HG02678 (cell line): ENCODE results near the gene AQP2.
"Not testable (repeated sequence)": the region's sequence is repeated elsewhere in the genome, so short reads cannot be mapped to it uniquely, and the experiment has no call there.

Experiments used
- ATAC-seq: cut with Tn5 transposase; IDR thresholded peaks from one replicate; pipeline ENCODE4 v1.9.1; 2021; ENCODE audit warnings: mild to moderate bottlenecking, moderate library complexity; ENCODE audit not compliant: unreplicated experiment

AQP2 gene

DNA sequence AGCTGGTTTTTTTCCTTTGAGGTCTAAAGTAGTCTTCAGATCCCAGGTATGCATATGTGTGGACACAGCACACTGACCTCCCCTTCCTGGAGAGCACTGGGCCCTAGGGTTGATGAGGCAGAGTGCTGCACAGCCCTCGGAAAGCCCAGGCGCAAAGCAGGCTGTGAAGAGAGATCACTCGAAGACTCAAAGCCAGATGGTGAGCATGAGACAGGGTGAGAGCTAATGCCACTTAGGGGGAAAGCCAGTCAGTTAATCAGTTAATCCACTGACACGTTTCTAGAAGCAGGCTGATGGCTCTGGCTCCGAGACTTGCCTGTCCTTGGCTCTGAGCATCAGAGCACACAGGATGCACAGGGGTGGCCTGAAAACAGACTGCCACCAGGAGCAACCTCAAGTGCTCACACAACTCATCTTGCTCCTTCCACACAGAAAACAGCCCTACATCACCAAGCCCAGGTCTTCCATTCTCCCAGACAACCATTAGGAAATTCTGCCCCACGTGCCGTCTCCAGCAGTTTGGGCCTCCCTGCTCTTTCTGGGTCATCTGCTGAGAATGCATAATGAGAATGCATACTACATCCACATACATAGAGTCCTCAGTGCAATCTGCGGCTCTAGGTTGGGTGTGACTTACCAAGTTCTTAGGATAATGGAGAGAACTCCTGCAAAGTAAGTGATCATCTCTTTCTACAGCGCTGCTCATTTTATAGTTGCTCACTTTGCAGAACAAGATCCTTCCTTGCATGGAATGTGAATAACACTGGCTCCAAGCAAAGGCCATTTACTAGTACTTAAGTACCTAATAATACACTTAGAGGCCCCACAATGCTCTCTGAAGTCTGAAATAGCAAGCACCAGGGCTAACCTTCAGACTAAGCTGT lies 34.2 kb downstream of the AQP2 start:
- no peak for ATAC-seq

GRCh38 chr12:49985981-49986380 lies 35.4 kb downstream of the AQP2 start:
- ATAC-seq: no peak

DNA sequence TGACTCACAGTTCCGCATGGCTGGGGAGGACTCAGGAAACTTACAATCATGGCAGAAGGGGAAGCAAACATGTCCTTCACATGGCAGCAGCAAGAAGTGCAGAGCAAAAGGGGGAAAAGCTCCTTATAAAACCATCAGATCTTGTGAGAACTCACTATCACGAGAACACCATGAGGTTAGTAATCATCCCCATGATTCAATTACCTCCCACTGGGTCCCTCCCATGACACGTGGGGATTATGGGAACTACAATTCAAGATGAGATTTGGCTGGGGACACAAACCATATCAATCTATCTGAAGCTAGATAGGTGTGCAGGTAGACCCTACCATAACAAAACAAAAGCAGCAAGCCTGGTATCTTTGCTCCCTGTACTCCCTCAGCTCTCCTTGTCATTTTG lies 35.9 kb downstream of the AQP2 start:
- ATAC-seq: not testable (repeated sequence)

GRCh38 chr12:49987625-49988303 lies 37.2 kb downstream of the AQP2 start:
- no peak for ATAC-seq

DNA sequence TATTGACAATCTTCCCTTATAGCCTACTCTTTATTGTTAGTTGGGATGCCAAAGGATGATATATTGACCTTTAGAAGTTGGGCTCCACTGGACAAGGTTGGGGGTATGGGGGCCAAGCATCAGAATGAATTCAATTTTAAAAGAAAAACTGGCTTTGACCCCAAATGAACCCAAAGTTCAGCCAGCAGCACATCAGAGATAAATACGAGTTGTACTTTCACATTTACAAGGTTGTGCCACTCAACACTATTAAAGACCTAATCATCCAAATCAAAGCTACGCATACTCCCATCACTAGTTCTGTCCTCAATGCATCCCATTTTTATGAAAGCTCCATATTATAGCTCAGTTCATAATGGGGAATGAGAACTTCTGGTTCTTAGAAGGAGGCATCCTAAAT lies 38.9 kb downstream of the AQP2 start:
- ATAC-seq: not testable (repeated sequence)

- no peak for ATAC-seq
These were observed 39.7 kb downstream of the AQP2 start for GRCh38 chr12:49990273-49990672.

GRCh38 chr12:49998453-49998852 lies 47.9 kb downstream of the AQP2 start:
- no peak for ATAC-seq

- ATAC-seq: no peak
These were observed 53.1 kb downstream of the AQP2 start for GRCh38 chr12:50003595-50003994.

GRCh38 chr12:50004696-50005095 lies 54.2 kb downstream of the AQP2 start:
- ATAC-seq: no peak

- ATAC-seq: no peak
These were observed 54.6 kb downstream of the AQP2 start for GRCh38 chr12:50005175-50005574.

GRCh38 chr12:50006280-50006679 lies 55.7 kb downstream of the AQP2 start:
- ATAC-seq: no peak

GRCh38 chr12:50006754-50007442 lies 56.4 kb downstream of the AQP2 start:
- ATAC-seq: no peak
